OCI-LY3 (cell line): ENCODE measurements around the gene SORBS1.

Experiments used
- EZH2phosphoT487 ChIP-seq: fragments of 200-600 bp; shearing (Covaris generic); IDR thresholded peaks from 2 replicates; pipeline ENCODE4 v1.6.1; 2018; ENCODE audit warnings: antibody characterized with exemption, mixed run types, low read depth
- TF ChIP-seq, protein P1 (sequence below): fragments of 200-600, 300-600 bp; sonication (generic); IDR thresholded peaks from 2 replicates; pipeline ENCODE4 v1.5.1; 2014; ENCODE audit warnings: antibody characterized with exemption, low read length, low read depth

DNA sequence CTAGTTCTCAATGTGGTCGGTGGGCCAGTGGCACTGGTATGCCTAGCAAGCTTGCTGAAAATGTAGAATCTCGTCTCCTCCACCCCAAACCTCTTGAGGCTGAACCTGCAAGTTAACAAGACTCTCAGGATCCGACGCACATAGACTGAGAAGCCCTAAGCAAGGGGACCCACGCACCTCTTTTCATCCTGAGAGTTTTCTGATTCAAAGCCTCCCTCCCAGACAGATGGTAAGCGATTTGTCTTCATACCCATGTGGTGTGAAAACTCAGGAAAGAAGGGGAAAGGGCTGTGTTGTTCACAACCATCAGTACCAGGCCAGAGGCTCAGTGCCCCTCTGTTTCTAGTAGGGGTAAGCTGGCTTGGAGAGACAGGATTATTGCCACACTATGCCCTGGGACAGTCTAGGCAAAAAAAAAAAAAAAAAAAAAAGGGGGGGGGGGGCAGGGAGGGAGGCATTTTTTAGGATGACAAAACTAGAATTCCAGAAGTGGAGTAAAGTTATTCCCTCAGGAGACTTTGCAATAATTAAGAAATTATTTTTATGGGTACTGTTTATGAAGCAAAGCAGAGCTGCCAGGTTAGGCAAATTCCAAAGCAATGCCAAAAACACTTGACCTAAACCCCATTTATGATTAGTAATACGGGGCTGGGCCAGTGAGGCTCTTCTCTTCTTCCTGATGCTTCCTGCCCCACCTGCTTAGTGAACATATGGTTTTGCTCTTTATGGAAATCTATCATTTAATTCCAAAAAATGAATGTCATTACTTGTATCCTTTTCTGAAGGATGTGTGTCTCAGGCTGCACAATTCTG lies 152.8 kb downstream of the SORBS1 start:
- TF ChIP-seq, protein P1, sequence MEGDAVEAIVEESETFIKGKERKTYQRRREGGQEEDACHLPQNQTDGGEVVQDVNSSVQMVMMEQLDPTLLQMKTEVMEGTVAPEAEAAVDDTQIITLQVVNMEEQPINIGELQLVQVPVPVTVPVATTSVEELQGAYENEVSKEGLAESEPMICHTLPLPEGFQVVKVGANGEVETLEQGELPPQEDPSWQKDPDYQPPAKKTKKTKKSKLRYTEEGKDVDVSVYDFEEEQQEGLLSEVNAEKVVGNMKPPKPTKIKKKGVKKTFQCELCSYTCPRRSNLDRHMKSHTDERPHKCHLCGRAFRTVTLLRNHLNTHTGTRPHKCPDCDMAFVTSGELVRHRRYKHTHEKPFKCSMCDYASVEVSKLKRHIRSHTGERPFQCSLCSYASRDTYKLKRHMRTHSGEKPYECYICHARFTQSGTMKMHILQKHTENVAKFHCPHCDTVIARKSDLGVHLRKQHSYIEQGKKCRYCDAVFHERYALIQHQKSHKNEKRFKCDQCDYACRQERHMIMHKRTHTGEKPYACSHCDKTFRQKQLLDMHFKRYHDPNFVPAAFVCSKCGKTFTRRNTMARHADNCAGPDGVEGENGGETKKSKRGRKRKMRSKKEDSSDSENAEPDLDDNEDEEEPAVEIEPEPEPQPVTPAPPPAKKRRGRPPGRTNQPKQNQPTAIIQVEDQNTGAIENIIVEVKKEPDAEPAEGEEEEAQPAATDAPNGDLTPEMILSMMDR = no peak
- no peak for TF ChIP-seq EZH2phosphoT487
